ENCODE results near the gene AIF1L.
"Not testable (repeated sequence)": the region's sequence is repeated elsewhere in the genome, so short reads cannot be mapped to it uniquely, and the experiment has no call there.

Gene AIF1L

DNA sequence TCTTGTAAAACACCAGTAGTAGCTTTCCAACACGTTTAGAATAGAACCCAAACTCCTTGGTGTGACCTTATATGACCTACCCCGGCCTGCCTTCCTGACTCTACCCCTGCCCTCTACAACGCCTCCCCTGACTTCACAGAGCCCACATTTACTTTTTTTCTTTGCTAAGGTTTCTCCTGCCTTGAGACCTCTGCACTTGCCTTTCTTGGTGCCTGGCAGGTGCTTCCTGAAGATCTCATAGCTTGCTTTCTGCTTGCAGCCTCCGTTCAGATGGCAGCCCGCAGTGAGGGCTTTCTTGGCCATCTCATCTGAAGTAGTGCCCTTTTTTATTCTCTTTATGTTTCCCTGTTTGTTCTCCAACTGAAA is 53.3 kb downstream of the AIF1L start:
- TF ChIP-seq, protein P1, sequence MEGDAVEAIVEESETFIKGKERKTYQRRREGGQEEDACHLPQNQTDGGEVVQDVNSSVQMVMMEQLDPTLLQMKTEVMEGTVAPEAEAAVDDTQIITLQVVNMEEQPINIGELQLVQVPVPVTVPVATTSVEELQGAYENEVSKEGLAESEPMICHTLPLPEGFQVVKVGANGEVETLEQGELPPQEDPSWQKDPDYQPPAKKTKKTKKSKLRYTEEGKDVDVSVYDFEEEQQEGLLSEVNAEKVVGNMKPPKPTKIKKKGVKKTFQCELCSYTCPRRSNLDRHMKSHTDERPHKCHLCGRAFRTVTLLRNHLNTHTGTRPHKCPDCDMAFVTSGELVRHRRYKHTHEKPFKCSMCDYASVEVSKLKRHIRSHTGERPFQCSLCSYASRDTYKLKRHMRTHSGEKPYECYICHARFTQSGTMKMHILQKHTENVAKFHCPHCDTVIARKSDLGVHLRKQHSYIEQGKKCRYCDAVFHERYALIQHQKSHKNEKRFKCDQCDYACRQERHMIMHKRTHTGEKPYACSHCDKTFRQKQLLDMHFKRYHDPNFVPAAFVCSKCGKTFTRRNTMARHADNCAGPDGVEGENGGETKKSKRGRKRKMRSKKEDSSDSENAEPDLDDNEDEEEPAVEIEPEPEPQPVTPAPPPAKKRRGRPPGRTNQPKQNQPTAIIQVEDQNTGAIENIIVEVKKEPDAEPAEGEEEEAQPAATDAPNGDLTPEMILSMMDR (conservative IDR thresholded peaks at IDR 0.05; ENCODE audit: low read depth, low read length), result no peak

DNA sequence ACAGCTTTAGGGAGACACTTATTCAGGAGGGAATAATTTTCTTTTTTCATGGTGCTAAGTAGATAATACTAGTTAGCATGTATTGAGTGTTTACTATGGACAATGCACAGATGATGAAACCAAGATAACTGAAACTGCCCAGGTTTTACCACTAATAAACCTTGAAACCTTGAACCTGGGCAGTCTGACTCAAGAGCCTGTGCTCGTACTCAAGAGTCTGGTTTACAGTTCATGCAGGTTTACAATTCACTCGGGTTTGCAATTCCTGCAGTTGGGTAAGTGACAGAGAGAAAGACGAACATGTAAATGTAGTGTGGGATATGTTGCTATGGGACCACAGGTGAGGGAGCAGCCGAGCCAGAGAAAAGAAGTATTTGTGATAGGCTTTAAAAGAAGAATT is 57.3 kb downstream of the AIF1L start:
- Histone ChIP-seq H3K4me2 (peak overlapping the region; percentile 93), H4K20me1 (ENCODE audit: insufficient read depth) (no peaks in the 10 kb centered on the region), H3K27me3 (ENCODE audit: insufficient read depth, low read depth) (no peaks in the 10 kb centered on the region), H2AFZ (ENCODE audit: low read depth) (no peak overlapping the region), H3K36me3 (ENCODE audit: insufficient read depth) (no peaks in the 10 kb centered on the region; the same call in 1 of the 2 replicates), H3K79me2 (ENCODE audit: insufficient read depth, low read depth) (peaks cover 34% of the 10 kb centered on the region; the same call in 1 of the 2 replicates), H3K4me1 (ENCODE audit: low read depth, poor library complexity, severe bottlenecking) (peaks cover 53% of the 10 kb centered on the region), H3K4me3 (IDR thresholded peaks at IDR 0.05; ENCODE audit: insufficient read depth, low read depth, low read length) (no peak overlapping the region), H3K9ac (peak overlapping the region; percentile 21; the same call in 1 of the 2 replicates), H3K27ac (peak overlapping the region; percentile 79)
- TF ChIP-seq, protein P1 (conservative IDR thresholded peaks at IDR 0.05; ENCODE audit: low read depth, low read length), result no peak

More for the DNA sequence above, 53.3 kb downstream of the AIF1L start:
- H3K9ac ChIP-seq, result no peak overlapping the region
- H3K4me2 ChIP-seq, result no peak overlapping the region
- H2AFZ ChIP-seq (ENCODE audit: low read depth), result no peak overlapping the region
- peak overlapping the region; percentile 14; the same call in 1 of the 2 replicates for H3K27ac ChIP-seq
- H3K4me3 ChIP-seq (IDR thresholded peaks at IDR 0.05; ENCODE audit: insufficient read depth, low read depth, low read length), result no peak overlapping the region
- H4K20me1 ChIP-seq (ENCODE audit: insufficient read depth), result no peaks in the 10 kb centered on the region
- H3K4me1 ChIP-seq (ENCODE audit: low read depth, poor library complexity, severe bottlenecking), result peaks cover 35% of the 10 kb centered on the region
- peaks cover 6% of the 10 kb centered on the region; the same call in 1 of the 2 replicates for H3K36me3 ChIP-seq (ENCODE audit: insufficient read depth)
- H3K79me2 ChIP-seq (ENCODE audit: insufficient read depth, low read depth), result peaks cover 7% of the 10 kb centered on the region; the same call in 1 of the 2 replicates
- no peaks in the 10 kb centered on the region for H3K27me3 ChIP-seq (ENCODE audit: insufficient read depth, low read depth)

DNA sequence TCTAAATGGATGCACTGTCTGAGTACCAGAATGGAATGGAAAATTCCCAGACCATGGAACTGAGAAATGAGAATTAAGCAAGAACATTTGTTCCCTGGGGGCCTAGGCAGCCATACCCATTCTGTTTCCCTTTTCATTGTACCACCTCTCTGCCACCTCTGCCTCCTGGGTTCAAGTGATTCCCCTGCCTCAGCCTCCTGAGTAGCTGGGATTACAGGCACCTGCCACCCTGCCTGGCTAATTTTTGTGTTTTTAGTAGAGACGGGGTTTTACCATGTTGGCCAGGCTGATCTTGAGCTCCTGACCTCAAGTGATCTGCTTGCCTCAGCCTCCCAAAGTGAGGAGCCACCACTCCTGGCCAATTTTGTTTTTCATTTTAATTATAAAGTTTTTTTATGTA is 62.3 kb downstream of the AIF1L start:
- H3K4me1 ChIP-seq (ENCODE audit: low read depth, poor library complexity, severe bottlenecking), result peaks cover 71% of the 10 kb centered on the region
- not testable (repeated sequence) for H3K4me2 ChIP-seq; H4K20me1 ChIP-seq (ENCODE audit: insufficient read depth); H3K36me3 ChIP-seq (ENCODE audit: insufficient read depth); H3K9ac ChIP-seq; H3K4me3 ChIP-seq (IDR thresholded peaks at IDR 0.05; ENCODE audit: insufficient read depth, low read depth, low read length); H2AFZ ChIP-seq (ENCODE audit: low read depth); H3K27me3 ChIP-seq (ENCODE audit: insufficient read depth, low read depth); H3K27ac ChIP-seq
- H3K79me2 ChIP-seq (ENCODE audit: insufficient read depth, low read depth), result peaks cover 35% of the 10 kb centered on the region; the same call in 1 of the 2 replicates

DNA sequence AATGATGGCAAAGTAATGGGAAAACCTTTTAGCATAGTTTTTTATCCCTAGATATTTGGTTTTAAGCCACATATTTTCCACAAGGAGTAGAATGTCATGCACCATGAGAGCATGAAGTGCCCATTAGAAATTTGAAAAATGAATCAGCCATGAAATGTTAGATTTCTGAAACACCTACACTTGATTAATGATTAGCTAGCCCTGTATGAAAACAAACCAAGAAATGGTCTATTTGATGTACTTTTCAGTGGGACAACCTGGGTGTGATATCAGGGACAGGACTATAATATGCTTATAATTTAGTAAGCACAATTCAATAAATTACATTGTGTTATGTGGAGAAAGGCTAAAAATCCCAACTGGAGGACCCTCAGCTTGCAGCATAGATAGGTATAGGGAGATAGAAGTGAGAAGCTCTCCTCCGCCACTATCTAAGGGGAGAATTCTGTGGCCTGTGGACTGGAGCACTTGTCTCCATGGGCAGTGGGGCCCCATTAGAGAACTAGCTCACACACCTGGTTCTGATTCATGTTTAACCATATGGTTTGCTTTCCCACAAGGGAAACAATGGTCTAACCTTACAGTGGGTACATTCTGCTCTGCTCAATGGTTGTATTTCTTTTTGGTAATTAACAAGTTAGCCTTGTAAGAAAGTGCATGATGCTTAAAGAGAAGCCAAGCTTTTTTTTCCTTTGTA is 64.2 kb downstream of the AIF1L start:
- Histone ChIP-seq H3K9ac (no peak overlapping the region), H3K4me2 (peak overlapping the region; percentile 43), H3K4me3 (IDR thresholded peaks at IDR 0.05; ENCODE audit: insufficient read depth, low read depth, low read length) (no peak overlapping the region), H3K4me1 (ENCODE audit: low read depth, poor library complexity, severe bottlenecking) (peaks cover 52% of the 10 kb centered on the region), H2AFZ (ENCODE audit: low read depth) (no peak overlapping the region), H4K20me1 (ENCODE audit: insufficient read depth) (no peaks in the 10 kb centered on the region), H3K27me3 (ENCODE audit: insufficient read depth, low read depth) (no peaks in the 10 kb centered on the region; the same call in 1 of the 2 replicates), H3K27ac (no peak overlapping the region; the same call in 1 of the 2 replicates), H3K79me2 (ENCODE audit: insufficient read depth, low read depth) (peaks cover 23% of the 10 kb centered on the region; the same call in 1 of the 2 replicates), H3K36me3 (ENCODE audit: insufficient read depth) (no peaks in the 10 kb centered on the region; the same call in 1 of the 2 replicates)
- TF ChIP-seq, protein P1 (conservative IDR thresholded peaks at IDR 0.05; ENCODE audit: low read depth, low read length), result no peak

DNA sequence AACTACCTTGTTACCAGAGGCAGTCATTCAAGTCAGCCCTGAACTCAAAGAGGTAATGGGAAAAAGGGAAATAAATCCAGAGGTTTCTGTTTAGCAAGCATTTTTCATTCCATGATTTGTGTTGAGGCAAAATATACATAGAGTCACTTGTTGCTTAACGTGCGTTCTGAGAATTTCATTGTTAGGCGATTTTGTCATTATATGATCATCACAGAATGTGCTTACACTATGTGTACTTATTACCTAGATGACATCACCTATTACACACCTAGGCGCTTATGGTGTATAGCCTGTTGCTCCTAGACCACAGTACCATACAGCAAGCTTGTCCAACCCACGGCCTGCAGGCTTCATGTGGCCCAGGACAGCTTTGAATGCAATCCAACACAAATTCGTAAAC is 65.3 kb downstream of the AIF1L start:
- Histone ChIP-seq H2AFZ (ENCODE audit: low read depth) (no peak overlapping the region), H3K27me3 (ENCODE audit: insufficient read depth, low read depth) (no peaks in the 10 kb centered on the region; the same call in 1 of the 2 replicates), H4K20me1 (ENCODE audit: insufficient read depth) (no peaks in the 10 kb centered on the region), H3K36me3 (ENCODE audit: insufficient read depth) (no peaks in the 10 kb centered on the region; the same call in 1 of the 2 replicates), H3K9ac (no peak overlapping the region), H3K27ac (no peak overlapping the region), H3K4me1 (ENCODE audit: low read depth, poor library complexity, severe bottlenecking) (peaks cover 49% of the 10 kb centered on the region), H3K4me3 (IDR thresholded peaks at IDR 0.05; ENCODE audit: insufficient read depth, low read depth, low read length) (no peak overlapping the region), H3K4me2 (peak overlapping the region; percentile 43; the same call in 1 of the 2 replicates), H3K79me2 (ENCODE audit: insufficient read depth, low read depth) (peaks cover 18% of the 10 kb centered on the region; the same call in 1 of the 2 replicates)
- TF ChIP-seq, protein P1 (conservative IDR thresholded peaks at IDR 0.05; ENCODE audit: low read depth, low read length), result no peak

All from KMS-11 (cell line).